Heart left ventricle (tissue), 13 donors: Measurements from ENCODE around the gene OR10G2.

Source experiments
- POLR2A ChIP-seq, 2 donors: fragments of 450-650 bp; IDR thresholded peaks; one replicate each; pipeline ENCODE4 v1.6.1; 2017; ENCODE audit warnings: antibody characterized with exemption in 2 of 2, mild to moderate bottlenecking in 2 of 2, moderate library complexity in 2 of 2
- TF ChIP-seq, protein P1 (sequence below), 12 donors: fragments of 200-600 bp; sonication (generic) in 4 of 12; IDR thresholded peaks; one replicate each; pipeline versions ENCODE4 v1.5.0 to v1.8.0; 2018 to 2022; ENCODE audit warnings: antibody characterized with exemption in 12 of 12, mild to moderate bottlenecking in 5 of 12
- donor health status: ischemic (EF 13 %, LVEDD 7.1; RV severe dilation, severe dysfunction).
- donor health status: DM: no; HTN: yes; CAD: no.
- donor health status: DM: no; HTN: no; CAD: no.
- donor health status: ischemic (EF 25% LVEDD 6.9; RV normal size, moderate dysfunction).
- donor health status: ischemic (EF 25% LVEDD 5.7; RV mildly dilated, moderate dysfunction).
- donor health status: ischemic (EF 35%, LVEDD 5.7; RV mildly dilated, moderate dysfunction).
- donor health status: nonischemic (EF 11% LVEDD 7.7; RV severe dilation, severe dysfunction).
- donor health status: DM: yes; HTN: yes; CAD: no.
- donor health status: PGD.
- donor health status: ischemic (EF 29% LVEDD 5.4; RV normal size, mild dysfunction).
- donor health status: nonischemic (EF 23%, LVEDD 6.1; RV moderate dilation, normal function).

DNA sequence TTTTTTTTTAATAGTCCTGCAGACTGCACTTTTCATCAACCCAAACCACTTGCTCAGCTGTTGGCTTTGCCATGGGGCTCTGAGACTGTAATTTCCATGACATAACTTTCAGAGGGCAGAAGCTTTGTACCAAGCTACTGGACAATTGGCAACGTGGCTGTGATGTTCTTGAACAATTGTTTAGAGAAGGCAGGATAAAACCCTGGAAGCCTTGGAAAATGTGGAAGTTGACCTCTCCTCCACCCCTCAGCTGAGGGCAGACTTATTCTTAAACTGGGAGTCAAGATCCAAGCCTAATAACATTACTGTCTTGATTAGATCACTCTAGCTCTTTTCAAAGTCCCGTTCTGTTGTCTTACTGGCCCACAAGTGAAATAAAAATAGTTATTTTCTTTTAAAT lies 36.6 kb upstream of the OR10G2 start:
- TF ChIP-seq, protein P1, sequence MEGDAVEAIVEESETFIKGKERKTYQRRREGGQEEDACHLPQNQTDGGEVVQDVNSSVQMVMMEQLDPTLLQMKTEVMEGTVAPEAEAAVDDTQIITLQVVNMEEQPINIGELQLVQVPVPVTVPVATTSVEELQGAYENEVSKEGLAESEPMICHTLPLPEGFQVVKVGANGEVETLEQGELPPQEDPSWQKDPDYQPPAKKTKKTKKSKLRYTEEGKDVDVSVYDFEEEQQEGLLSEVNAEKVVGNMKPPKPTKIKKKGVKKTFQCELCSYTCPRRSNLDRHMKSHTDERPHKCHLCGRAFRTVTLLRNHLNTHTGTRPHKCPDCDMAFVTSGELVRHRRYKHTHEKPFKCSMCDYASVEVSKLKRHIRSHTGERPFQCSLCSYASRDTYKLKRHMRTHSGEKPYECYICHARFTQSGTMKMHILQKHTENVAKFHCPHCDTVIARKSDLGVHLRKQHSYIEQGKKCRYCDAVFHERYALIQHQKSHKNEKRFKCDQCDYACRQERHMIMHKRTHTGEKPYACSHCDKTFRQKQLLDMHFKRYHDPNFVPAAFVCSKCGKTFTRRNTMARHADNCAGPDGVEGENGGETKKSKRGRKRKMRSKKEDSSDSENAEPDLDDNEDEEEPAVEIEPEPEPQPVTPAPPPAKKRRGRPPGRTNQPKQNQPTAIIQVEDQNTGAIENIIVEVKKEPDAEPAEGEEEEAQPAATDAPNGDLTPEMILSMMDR (IDR thresholded peaks at IDR 0.05): no peak
- no peak for TF ChIP-seq POLR2A (IDR thresholded peaks at IDR 0.05)
